Activated T-helper 17 cell treated with anti-CD3 and anti-CD28 coated beads, Interleukin-2, amount 50 U/mL, for 72 hours (primary cell): ENCODE measurements around the gene CAMK2A. TPM values are rescaled to one million over a fixed set of nuclear protein-coding genes. Genes with fewer than 3 reads are reported as not detected.

ENCODE experiments used
- ATAC-seq: fragments of 150-1000 bp; cut with Tn5 transposase; replicated peaks from 2 replicates; pipeline ENCODE4 v1.10.0; 2021; ENCODE audit warnings: mild to moderate bottlenecking, moderate library complexity
- H3K27ac Mint-ChIP-seq: one replicate; pipeline ENCODE4 v1.8.0; 2022; ENCODE audit warnings: mixed read lengths
- H3K27me3 Mint-ChIP-seq: one replicate; pipeline ENCODE4 v1.8.0; 2022; ENCODE audit warnings: mixed read lengths
- H3K36me3 Mint-ChIP-seq: one replicate; pipeline ENCODE4 v1.8.0; 2022; ENCODE audit warnings: low read depth, mild to moderate bottlenecking, mixed read lengths
- H3K4me1 Mint-ChIP-seq: one replicate; pipeline ENCODE4 v1.8.0; 2022; ENCODE audit warnings: mixed read lengths
- H3K4me3 Mint-ChIP-seq: one replicate; pipeline ENCODE4 v1.8.0; 2022; ENCODE audit warnings: mild to moderate bottlenecking, mixed read lengths
- H3K9me3 Mint-ChIP-seq: one replicate; pipeline ENCODE4 v1.8.0; 2022; ENCODE audit warnings: mixed read lengths
- total RNA-seq, 2 donors: library from RNA; stranded (reverse); gene quantifications; one replicate each; pipeline ENCODE4 v1.2.3, GENCODE V29; 2022

Gene CAMK2A
- total RNA-seq, 2 donors from 2014 or later = not detected

DNA sequence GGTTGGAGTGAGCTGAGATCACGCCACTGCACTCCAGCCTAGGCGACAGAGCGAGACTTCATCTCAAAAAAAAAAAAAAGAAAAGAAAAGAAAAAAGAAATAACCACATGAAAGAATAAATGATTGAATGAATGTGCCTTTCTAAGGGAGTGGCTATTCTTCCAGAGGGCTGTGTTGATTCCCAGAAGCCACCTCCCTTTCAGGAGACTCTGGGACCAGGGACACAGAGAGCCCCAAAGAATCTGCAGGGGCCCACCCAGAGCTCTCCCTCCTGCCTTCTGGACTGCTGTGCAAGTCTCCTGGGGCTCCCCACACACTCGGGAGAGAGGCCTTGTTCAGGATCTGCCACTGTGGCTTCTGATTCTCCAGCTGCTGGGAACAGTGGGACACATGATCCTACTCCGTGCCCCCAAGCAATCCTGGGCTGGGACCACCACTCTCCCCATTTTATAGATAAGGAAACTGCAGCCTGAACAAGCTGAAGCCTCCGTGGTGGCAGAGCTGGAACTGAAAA lies 23.6 kb downstream of the CAMK2A start:
- Mint-ChIP-seq H3K27ac (no peak overlapping the region), H3K4me3 (no peak overlapping the region), H3K4me1 (no peaks in the 10 kb centered on the region), H3K27me3 (peaks cover 4% of the 10 kb centered on the region), H3K9me3 (no peaks in the 10 kb centered on the region), H3K36me3 (no peaks in the 10 kb centered on the region)
- no peak for ATAC-seq

DNA sequence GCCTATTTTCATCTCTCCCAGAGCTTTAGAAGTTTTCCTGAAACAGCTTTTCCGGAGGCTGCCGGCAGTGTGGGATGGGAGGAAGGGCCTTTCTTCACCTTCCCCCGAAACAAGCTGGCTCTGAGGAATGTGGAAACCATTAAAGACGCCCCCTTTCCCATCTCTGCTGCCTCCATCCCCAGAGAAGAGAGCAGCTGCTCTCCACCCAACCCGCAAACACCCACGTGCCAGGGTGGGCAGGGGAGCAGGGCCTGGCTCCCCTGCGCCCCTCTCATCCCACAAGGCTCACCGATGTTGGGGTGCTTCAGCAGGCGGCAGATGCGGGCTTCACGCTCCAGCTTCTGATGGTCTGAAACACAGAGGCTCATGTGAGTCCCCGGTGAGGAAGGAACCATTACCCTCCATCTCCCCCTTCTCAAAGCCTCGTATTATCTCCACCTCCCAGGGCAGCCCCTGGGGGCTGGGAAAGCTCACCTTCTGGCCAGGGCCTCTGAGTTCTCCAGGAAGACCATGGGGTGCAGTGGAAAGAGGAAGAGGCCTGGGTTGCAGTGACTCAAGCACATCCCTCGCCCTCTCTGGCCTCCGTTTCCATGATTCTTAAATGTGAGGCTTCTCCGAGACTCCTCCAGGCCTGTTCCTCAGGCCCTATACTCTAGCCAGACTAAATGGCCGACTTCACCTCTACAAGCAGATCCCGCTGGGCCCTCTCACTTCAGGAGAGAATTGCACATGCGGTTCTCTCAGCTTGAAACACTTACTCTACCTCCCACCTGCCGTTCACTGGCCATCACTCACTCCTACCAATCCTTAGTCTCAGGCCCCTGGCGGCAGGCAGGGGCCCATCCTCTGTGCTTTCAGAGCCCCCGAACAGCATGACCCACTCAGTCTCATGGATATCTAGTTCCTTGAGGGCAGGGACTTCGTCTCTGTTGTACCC lies 24.6 kb downstream of the CAMK2A start:
- H3K4me3 Mint-ChIP-seq = no peak overlapping the region
- ATAC-seq = no peak
- H3K27ac Mint-ChIP-seq = no peak overlapping the region
- H3K27me3 Mint-ChIP-seq = peaks cover 4% of the 10 kb centered on the region
- H3K9me3 Mint-ChIP-seq = no peaks in the 10 kb centered on the region
- no peaks in the 10 kb centered on the region for H3K4me1 Mint-ChIP-seq
- no peaks in the 10 kb centered on the region for H3K36me3 Mint-ChIP-seq

DNA sequence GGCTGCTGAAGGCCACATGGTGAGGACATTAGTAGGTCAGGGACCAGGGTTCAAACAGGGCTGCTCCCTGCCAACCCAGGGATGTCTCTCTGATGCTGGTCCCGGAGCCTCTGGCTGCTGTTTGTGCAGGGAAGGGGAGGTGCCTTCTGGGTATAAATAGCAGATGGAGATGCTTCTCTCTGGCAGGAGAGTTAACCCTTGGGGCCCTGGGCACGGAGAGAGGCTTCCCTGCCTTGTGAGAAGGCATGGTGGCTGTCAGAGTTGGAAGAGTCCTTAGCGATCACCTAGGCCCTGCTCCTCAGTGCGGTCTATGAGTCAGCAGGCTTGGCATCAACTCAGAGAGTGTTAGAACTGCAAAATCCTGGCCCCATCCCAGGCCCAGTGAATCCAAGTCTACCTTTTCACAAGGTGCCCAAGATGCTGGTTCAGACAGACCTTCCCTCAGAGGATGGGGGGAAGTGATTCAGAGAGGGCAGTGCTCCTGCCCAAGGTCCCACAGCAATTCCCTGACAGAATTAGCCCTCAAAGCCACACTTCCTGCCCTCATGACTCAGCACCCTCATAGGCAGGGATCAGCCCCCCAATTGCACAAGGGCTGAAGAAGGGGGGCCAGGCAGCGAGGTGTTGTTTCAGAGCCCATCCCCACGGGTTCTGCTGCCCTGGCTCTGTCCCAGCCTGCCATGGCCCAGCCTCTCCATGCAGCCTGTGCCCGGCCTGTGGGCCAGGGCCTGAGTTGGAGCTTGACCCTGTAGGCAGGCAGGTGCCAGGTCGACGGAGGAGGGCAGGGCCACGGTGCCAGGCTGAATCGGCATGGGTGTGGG lies 25.6 kb downstream of the CAMK2A start:
- H3K4me1 Mint-ChIP-seq = no peaks in the 10 kb centered on the region
- H3K27me3 Mint-ChIP-seq = peaks cover 4% of the 10 kb centered on the region
- H3K4me3 Mint-ChIP-seq = no peak overlapping the region
- H3K9me3 Mint-ChIP-seq = no peaks in the 10 kb centered on the region
- no peak for ATAC-seq
- H3K36me3 Mint-ChIP-seq = no peaks in the 10 kb centered on the region
- H3K27ac Mint-ChIP-seq = no peak overlapping the region

DNA sequence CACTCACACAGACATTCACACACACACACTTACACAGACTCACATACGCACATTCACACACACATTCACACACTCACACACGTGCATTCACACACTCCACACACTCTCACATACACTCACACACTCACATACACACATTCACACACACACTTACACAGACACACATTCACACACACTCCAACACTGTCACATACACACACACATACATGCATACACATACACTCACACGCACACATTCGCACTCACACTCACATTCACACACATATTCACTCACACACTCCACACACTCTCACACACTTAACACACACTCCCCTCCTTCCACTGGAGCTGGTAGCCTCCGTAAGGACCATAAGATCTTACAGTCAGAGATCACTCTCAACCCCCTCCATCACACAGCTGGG lies 26.2 kb downstream of the CAMK2A start:
- Mint-ChIP-seq H3K4me3 (no peak overlapping the region), H3K36me3 (no peaks in the 10 kb centered on the region), H3K27ac (no peak overlapping the region), H3K4me1 (no peaks in the 10 kb centered on the region), H3K9me3 (no peaks in the 10 kb centered on the region), H3K27me3 (peaks cover 4% of the 10 kb centered on the region)
- no peak for ATAC-seq

DNA sequence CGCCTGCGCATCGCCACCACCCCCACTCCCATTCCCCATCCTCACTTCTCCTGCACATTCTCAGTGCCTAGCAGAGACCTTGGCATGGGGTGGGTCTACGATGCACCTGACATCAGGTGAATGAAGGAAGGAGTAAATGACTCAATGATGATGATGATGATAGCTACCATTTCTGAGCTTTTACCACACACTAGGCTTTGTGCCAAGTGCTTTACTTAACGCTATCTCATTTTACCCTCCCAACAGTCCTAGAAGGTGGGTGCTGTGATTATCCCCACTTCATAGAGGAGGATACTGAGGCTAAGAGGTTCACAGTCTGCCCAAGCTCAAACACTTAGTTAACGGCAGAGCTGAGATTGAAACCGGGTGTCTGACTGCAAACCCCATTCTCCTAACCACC lies 27.1 kb downstream of the CAMK2A start:
- H3K9me3 Mint-ChIP-seq = no peaks in the 10 kb centered on the region
- H3K27me3 Mint-ChIP-seq = peaks cover 4% of the 10 kb centered on the region
- no peak overlapping the region for H3K4me3 Mint-ChIP-seq
- H3K27ac Mint-ChIP-seq = no peak overlapping the region
- no peaks in the 10 kb centered on the region for H3K4me1 Mint-ChIP-seq
- no peaks in the 10 kb centered on the region for H3K36me3 Mint-ChIP-seq
- ATAC-seq = no peak

DNA sequence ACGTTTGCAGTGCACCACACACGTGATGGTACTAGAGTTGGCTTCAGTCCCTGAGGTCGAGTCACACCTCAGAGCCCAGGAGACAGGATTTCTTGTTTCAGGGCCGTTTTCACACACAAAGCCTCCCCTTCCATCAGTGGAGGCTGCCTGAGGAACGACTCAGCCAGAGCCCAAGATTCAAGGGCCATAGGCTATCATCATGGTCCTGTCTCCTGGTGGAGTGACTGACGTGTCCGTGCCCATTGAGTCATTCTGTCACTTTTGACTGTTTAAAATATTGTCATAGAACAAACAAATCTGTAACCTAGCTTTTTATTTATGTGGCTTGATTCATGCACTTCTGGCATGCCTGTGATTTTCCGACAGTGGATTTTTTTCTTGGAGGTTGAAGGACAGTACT lies 28.3 kb downstream of the CAMK2A start:
- Mint-ChIP-seq H3K27me3 (peaks cover 4% of the 10 kb centered on the region), H3K4me3 (no peak overlapping the region), H3K36me3 (no peaks in the 10 kb centered on the region), H3K9me3 (no peaks in the 10 kb centered on the region), H3K27ac (no peak overlapping the region), H3K4me1 (no peaks in the 10 kb centered on the region)
- ATAC-seq = no peak

DNA sequence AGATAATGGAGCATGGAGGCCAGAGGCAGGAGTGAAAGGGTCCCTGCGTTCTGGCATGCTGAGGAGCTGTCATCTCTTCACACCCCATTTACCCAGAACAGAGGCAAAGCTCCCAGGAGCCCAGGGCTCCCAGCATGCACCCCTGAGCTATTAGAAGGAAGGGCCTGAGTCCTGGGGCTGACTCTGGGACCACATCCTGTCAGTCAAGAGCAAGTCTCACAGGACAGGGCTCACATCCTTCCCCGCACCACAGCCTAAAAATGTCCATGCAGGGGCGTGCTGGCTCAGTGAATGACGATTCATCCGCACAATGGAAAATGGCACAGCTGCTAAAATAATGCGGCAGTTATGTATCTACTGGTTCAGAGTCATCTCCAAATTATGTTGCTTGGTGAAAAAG lies 31.4 kb downstream of the CAMK2A start:
- no peaks in the 10 kb centered on the region for H3K9me3 Mint-ChIP-seq
- H3K27ac Mint-ChIP-seq = no peak overlapping the region
- no peak overlapping the region for H3K4me3 Mint-ChIP-seq
- no peak for ATAC-seq
- no peaks in the 10 kb centered on the region for H3K36me3 Mint-ChIP-seq
- no peaks in the 10 kb centered on the region for H3K27me3 Mint-ChIP-seq
- no peaks in the 10 kb centered on the region for H3K4me1 Mint-ChIP-seq

DNA sequence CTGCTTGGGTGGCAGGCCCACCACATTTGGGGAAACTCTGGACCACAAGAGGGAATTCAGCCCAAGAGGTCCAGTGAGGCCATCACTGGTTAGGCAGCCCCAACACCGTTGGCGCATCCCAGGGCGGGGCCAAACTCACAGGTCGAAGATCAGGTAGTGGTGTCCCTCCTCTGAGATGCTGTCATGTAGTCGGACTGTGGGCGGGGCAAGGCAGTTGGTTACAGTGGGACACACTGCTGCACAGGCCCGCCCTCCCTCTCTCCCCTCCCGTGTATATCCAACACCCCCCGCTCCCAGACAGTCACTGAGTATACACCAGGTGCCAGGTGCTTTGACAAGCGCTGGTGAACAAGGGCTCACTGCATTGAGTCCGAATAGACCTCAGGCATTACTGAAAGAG lies 32.1 kb downstream of the CAMK2A start:
- Mint-ChIP-seq H3K4me1 (no peaks in the 10 kb centered on the region), H3K4me3 (no peak overlapping the region), H3K27me3 (no peaks in the 10 kb centered on the region), H3K27ac (no peak overlapping the region), H3K9me3 (no peaks in the 10 kb centered on the region), H3K36me3 (no peaks in the 10 kb centered on the region)
- ATAC-seq = no peak

DNA sequence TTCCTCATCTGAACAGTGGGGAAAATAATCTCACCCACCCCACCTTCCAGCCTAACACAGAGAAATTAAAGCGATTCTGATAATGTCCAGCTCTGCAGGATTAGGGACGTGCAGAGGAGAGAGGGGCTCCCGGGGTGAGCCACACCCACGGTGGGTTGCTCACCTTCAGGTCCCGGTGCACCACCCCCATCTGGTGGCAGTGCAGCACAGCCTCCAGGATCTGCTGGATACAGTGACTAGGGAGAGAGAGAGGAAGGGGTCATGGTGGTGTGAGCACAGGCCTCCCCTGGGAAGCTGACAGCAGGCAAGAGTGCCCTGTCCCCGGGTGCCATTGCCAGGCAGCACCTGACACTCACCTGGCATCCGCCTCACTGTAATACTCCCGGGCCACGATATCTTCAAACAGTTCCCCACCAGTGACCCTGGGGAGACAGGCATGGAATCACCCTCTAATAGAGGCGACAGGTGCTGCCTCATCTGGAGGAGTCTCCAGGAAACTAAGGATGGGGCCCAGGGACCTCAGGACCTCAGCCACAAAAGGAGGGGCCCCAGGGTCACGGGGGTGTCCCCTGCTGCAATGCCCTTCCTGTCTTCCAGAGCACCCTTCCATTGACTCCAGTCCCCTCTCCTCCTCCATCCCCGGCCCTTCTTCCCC lies 33.0 kb downstream of the CAMK2A start:
- no peak for ATAC-seq
- H3K4me1 Mint-ChIP-seq = no peaks in the 10 kb centered on the region
- no peak overlapping the region for H3K4me3 Mint-ChIP-seq

DNA sequence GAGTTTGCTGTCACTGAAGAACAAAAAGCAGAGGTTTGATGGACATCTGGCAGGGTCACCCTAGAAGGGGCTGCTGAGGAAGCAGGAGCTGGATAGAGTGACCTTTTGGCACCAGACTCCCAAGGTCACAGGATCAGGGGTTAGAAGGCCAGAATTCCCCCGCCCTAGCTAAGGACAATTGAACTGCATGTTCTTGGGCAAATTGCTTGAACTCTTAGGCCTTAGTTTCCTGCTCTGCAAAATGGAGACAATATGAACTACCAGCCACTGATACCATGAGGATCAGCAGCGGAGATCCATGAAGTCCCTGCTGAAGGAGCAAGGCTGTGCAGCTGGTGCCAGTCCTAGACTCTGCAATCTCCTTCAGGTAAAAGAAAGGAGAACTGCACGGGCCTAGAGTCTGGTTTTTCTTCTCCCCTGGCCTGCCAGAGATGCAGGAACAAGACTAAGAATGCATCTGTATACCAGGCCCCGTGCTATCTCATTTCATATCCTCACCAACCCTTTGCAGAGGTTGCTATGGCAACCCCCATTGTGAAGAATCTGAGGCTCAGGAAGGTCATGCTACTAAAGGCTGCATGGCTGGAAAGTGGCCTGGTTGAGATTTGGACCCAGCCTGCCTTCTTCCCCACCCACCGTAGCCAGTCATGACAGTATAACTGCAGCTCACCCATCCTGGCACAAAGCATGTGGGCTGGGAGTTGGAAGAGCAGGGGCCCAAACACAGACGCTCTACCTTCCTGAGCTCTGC lies 33.7 kb downstream of the CAMK2A start:
- Mint-ChIP-seq H3K36me3 (no peaks in the 10 kb centered on the region), H3K27me3 (no peaks in the 10 kb centered on the region), H3K9me3 (no peaks in the 10 kb centered on the region), H3K4me3 (no peak overlapping the region), H3K27ac (no peak overlapping the region), H3K4me1 (no peaks in the 10 kb centered on the region)
- no peak for ATAC-seq

More for the DNA sequence above, 33.0 kb downstream of the CAMK2A start:
- Mint-ChIP-seq H3K36me3 (no peaks in the 10 kb centered on the region), H3K9me3 (no peaks in the 10 kb centered on the region), H3K27ac (no peak overlapping the region), H3K27me3 (no peaks in the 10 kb centered on the region)

DNA sequence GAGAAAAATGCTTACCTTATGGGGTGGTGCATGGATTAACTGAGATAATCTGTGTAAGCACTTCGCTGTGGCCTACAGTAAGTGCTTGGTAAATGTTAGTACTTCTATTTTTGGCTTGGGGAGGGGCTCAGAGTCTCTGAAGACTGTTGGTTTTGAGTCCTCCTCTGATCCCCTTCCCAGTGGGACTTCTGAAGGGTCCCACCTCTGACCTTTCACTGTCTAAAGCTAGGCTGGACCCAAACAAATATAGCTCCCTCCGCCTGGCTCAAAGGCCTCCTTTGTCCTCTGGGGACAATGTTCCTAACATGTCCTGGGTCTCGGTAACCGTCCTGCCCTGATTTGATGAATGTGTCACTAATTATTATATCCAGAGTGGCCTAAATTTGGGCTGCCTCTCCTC lies 34.8 kb downstream of the CAMK2A start:
- Mint-ChIP-seq H3K9me3 (no peaks in the 10 kb centered on the region), H3K36me3 (no peaks in the 10 kb centered on the region), H3K27me3 (peaks cover 4% of the 10 kb centered on the region), H3K4me3 (no peak overlapping the region), H3K4me1 (no peaks in the 10 kb centered on the region), H3K27ac (no peak overlapping the region)
- no peak for ATAC-seq

DNA sequence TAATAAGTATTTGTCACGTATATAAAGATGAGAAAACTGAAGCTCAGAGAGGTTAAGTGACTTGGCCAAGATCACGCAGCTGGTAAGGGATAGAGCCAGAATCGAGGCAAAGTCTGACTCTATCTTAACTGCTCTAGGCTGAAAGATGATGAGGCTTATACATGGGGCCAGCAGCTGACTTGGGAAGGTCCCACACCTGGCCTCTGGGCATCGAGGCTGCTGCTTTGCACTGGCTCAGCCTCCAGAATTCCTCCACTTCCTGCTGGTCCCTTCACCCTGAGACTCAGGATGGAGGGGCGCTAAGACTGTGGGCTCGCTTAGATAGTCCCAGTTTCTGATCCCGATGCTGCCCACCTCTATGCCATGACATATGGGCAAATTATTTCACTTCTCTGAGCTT lies 35.2 kb downstream of the CAMK2A start:
- peaks cover 5% of the 10 kb centered on the region for H3K27me3 Mint-ChIP-seq
- no peak for ATAC-seq
- H3K4me3 Mint-ChIP-seq = no peak overlapping the region
- no peaks in the 10 kb centered on the region for H3K4me1 Mint-ChIP-seq
- H3K36me3 Mint-ChIP-seq = no peaks in the 10 kb centered on the region
- H3K27ac Mint-ChIP-seq = no peak overlapping the region
- H3K9me3 Mint-ChIP-seq = no peaks in the 10 kb centered on the region

DNA sequence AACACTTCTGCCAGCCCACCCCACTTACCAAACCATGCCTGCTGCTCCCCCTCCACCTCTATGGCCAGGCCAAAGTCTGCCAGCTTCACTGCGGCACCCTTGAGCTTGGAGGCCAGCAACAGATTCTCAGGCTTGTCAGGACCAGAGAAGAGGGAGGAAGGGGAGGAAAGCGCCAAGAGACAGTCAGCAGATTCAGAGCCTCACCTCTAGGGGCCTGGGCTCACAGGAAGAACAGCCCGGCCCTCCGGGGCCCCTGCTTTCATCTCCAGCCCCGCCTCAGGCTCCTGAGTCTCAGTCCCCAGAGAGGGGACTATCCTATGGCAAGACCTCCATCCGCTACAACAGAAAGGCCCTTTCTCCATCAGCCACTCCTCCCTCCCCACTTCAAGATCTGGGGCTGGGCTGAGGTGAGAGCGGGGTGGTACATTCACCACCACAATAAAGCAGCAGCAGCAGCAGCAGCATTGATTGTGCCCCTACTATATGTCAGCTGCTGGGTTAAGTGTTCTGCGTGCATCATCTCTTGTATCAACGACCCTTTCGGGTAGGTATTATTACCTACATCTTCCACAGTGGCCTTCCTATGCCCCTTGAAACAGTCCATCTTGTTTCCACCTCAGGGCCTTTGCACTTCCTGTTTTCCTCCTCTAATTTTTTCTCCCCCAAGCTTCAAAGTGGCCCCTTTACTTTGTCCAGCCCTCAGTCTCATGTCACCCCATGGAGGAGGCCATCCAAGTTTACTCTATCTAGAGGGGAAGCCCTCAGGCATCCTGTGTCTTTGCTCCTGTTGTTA lies 36.0 kb downstream of the CAMK2A start:
- ATAC-seq = no peak
- no peaks in the 10 kb centered on the region for H3K36me3 Mint-ChIP-seq
- H3K9me3 Mint-ChIP-seq = no peaks in the 10 kb centered on the region
- H3K27me3 Mint-ChIP-seq = peaks cover 5% of the 10 kb centered on the region
- no peak overlapping the region for H3K27ac Mint-ChIP-seq
- no peak overlapping the region for H3K4me3 Mint-ChIP-seq
- H3K4me1 Mint-ChIP-seq = no peaks in the 10 kb centered on the region
